ENCODE data around the gene RNF157.

The RNF157 gene

DNA sequence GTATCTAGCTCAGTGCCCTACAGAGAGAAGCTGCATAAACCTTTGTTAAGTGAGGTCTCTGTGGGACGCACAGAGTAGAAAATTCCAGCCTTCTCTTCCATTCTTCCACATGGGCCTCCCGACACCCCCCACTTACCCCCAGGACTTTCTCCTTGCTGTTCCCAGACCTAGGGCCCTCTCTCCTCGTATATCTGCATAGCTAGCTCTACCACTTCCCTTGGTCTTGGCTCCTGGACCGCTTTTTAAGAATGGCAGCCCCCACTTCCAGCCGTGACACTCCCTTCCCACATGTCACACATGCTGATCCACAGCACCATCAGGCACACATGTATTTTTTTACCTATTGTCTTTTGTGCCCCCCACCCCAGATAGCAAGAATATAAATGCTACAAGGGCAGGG lies 82.5 kb downstream of the RNF157 start:
- no peak for DNase-seq (ENCODE audit: low read depth in 2 of 2)

DNA sequence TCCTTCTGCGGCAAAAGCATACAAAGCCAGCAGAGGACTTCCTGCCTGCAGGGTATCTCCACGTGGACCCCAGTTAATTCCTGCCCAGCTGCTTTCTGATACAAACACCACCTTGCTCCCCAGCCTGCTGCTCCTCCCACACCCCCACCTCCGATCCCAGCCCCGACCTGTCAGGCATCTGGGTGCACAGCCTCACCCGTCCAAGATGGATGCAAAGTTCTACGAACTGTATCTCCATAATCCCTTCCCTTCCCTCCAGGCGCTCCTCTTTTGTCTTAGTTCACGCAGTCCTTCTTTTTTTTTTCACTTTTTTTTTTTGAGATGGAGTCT lies 83.7 kb downstream of the RNF157 start:
- DNase-seq (ENCODE audit: low read depth in 2 of 2): no peak

DNA sequence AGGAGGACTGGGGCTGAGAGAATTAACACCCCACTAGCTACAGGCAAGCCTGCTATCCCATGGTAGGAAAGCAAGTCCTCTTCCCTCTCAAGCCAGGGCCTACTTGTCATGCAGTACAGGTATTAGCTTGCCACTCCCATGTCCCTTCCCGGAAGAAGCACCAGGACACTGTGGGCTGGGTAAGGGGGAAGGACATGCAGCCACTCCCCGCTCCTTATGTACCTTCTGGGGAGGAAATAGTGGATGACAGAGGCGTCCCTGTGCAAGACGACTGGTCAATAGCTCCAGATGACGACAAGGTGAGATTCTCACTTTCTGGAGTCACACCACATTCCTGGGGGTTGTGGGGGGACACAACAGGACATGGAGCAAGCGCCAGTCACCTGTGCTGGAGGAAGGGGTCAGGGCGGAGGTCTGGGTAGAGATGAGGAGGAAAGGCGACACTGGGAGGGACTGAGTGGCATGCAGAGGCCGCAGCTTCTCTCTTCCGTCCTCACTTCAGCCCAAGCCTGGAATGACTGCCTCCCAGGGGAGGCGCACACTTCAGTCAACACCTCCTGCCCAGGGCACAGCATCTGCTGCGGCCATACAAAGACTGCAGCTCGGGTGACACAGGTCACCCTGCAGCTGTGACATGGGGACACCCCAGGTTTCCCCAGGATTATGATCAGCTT lies 84.2 kb downstream of the RNF157 start:
- DNase-seq (ENCODE audit: low read depth in 2 of 2): no peak

DNA sequence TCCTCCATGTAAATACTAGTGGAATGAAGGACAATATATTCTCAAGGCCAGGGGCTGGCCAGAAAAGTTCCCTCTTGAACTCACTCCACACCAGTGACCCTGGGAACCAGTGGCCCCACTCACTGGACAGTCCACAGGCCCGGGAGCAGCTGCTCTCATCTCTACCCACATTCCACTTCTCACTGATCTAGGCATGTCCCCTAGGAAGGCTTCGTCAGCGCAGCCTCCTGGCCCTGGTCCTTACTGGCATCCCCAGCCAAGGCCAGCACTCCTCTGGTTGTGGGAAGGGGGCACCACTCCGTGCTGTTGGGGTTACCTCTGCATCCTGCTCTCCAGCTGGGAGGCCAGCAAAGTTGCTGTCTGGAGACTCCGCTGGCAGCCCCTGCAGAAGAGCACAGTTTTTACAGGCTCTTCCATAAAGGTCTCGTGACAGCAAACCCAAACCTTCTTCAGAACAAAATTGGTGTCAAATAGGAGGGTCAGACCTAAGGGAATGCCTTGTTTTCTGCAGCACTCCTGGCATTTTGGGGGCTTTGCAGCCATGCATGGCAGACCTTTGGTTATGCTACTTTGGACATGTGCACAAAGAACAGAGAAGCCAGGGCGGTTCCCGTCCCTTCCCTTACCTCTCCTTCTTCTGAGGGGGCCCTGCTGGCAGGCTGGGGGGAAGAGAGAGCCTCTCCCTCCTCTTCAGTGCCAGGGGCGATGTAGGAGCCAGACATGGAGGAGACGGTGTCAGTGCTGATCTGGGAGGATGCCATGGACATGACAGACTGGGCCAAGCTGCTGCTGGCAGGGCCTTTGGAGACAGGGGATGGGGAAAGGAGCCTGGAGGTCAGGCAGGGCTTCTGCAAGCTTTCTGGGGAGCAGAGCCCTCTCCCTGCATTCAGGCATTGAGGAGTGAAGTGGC lies 85.1 kb downstream of the RNF157 start:
- DNase-seq (ENCODE audit: low read depth in 2 of 2): no peak

DNA sequence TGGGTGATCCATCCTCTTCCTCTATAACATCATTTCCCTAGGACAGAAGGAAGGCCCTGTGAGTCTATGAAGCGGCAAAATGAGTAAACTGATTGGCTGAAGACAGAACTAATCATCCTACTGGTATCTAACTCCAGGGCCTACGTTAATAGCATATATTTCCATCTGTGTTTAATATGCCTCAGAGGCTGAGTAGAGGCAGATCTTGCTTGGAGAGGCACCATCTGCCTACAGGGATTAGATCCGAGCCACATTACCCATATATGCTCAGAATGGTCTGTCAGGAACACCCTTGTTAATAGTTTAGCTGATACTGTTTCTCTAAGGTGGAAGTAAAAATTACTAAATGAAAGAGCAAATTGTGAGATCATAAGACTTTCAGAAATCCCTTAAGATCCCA lies 86.0 kb downstream of the RNF157 start:
- DNase-seq (ENCODE audit: low read depth in 2 of 2): no peak

DNA sequence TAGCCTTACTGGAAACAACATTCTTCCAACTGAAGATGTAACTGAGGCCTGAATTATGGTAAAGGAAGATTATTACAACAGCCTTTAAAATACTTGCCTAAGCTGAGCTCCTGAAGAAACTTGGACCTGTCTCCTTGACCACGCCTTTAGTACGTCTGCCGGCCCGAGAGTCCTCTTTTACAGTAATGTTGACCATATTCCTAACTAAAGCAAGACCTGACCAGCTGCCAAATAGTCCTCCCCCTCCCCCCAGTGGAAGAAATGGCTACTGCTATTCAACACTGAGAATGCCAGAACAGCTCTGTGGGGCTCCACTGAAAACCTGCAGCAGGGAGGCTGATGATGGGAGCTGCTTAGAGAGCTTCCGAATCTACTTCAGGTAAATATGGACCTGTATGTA lies 86.7 kb downstream of the RNF157 start:
- DNase-seq (ENCODE audit: low read depth in 2 of 2): no peak

DNA sequence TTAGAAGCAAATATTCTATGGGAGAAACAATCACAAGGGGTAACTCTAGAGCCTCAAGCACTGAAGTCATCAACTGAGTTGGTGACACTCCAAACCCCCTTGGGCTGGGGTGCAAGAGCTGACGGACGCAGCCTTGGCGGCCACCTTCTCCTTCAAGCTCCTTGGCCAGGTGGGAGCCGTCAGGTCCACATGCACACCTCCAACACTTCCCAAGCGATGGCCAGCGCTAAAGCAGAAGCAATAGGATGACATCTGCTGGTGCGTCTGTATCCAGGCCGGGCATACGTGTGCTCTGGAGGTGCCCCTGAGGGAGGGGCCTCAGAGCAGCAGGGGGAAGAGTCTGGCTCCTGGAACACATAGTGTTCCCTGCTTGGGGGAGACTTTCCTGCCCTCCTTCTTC lies 87.1 kb downstream of the RNF157 start:
- DNase-seq (ENCODE audit: low read depth in 2 of 2): no peak

DNA sequence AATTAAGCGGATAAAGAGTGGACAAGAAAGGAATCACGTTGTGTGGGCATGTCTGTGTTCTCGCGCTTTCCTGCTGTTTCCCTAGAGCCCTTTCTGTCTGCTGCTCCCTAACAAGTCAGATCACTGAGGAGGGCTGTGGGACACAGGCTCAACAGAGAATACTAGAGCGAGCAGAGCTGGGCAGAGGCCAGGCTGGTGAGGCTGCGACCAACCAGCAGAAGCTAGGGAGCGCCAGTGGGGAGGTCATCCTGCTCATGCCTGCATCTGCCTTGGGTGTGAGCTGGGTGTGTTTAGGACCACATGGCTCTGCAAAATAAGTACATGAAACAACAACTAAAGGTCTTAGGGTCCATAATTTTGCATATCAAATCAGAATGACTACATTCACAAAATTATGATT lies 87.7 kb downstream of the RNF157 start:
- no peak for DNase-seq (ENCODE audit: low read depth in 2 of 2)

DNA sequence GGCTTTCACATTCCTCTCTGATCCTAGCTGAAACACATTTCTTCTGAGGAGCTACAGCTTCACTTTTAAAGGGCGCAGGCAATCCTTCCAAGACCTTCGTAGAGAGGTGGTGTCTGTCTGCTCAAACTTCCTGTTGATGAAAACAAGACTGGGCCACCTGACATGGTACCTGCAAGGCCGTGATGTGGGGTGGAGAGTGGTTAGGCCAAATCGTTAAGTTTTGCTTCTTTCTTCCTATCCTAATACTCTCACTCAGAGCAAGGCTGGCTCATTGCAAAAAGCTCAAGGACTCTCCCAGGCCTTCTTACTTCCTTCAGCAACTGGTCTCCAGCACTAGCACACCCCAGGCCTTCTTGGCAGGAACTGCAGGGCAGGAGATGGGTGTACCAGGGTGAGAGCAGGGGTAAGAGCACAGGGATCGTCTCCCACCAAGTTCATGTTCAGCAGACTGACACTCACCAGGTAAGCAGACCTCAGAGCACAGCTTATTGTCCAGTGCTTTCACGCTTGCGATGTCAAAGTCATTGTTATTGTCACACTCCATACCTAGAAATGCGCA lies 88.3 kb downstream of the RNF157 start:
- no peak for DNase-seq (ENCODE audit: low read depth in 2 of 2)

DNA sequence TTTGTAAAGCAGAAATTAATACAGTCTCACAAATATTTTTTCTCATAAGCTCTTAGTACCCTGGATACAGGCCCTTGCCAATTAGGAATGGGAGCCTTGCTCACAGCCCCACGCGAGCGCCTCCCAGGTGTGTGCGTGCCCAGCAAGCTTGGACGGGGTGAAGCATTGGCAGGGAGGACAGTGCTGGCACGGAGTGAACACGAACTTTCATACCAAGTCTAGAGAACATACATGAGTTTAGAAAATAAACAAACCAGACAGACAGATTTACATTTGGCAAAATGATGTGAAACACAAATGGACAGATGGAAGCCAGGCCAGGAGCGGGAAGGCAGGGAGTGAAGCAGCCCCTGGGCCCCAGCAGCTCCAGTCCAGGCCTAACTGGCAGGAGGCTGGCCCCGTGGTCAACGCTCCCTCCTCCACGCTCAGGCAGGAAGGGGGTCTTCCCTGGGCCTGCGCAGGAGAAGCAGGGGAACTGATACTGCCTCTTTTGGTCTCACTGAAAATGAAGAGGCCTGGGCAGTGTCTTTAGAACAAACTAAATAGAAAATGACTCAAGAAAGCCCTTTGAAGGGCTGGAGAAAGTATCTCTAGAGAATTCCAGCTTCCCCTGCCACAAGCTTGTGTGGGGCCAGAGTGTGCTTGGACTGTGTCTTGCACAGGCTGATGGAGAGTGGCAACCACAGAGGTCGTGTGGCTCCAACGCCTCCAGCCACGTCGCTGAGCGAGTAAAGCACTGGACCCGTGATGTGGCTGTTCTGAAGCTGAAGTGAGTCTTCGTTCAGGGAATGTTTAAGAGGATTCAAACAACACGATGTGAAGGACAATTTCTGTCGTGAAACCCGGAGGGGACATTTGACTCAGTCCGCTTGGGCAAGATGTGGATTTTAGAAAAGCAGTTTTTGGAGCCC lies 89.3 kb downstream of the RNF157 start:
- no peak for DNase-seq (ENCODE audit: low read depth in 2 of 2)

DNA sequence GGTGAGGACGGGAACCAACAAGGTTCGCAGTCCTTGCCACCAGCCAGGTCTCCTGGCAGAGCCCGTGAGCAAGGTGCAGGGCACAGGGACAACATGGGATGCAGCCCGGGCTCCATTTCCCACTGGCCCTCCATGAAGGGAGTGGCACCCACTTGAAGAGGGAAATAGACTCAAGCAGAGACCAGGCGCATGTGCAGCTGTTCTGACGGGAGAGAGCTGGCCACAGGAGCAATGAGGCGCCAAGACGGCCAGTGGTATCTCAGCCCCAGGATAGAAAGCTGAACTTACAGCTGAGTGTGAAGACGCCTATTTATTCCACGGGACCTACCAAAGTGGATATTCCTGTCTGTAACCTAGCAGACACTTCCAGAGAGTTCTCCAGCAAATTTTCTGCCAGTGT lies 91.1 kb downstream of the RNF157 start:
- DNase-seq (ENCODE audit: low read depth in 2 of 2): no peak

DNA sequence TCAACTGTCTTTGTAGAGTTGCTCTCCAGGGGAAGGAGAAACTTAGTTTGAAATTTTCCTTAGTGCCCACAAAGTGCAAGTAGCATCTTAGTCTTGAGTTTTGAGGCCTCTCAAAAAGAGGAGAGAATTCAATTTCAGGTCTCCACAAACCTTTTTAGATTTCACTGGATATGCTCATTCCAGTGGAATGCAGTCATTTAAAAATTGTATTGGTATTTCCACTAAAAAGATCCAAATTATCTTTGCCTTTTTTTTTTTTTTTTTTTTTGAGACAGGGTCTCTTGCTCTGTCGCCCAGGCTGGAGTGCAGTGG lies 92.3 kb downstream of the RNF157 start:
- DNase-seq (ENCODE audit: low read depth in 2 of 2): no peak

DNA sequence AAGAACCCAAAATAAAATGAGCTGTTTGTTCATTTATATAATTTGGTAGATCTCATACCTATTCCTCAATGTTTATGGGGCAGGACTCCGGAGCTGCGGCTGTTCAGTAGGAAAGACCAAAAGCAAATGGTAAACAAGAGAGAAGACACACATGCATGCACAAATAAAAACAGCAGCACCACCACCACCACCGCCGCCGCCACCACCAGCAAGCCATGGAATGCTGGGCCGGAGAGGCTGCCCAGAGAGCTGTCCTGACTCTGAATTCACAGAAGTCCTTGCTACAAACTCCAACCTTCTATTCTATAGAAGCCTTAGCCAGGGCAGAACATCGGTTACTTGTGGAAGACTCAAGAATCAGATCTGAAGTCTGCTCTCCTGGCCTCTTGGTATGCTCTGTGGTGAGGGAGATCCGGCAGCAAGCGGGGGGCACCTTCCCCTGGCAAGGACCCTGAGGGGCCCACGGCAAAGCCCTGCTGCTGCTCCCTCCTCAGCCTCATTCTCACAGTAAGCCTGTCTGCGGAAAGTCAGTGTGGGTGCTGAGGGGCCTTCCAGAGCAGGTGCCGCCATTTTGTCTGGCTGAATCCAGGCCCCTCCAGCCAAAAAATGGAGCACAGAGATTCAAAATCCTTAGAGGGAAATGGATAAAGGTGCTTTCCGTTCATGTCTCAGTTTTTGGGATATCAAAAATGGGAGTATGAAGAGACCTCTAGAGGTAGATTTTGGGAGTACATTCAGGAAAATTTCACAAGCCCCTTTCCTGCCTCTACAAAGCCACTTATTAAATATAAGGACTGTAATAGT lies 92.9 kb downstream of the RNF157 start:
- DNase-seq (ENCODE audit: low read depth in 2 of 2): no peak

DNA sequence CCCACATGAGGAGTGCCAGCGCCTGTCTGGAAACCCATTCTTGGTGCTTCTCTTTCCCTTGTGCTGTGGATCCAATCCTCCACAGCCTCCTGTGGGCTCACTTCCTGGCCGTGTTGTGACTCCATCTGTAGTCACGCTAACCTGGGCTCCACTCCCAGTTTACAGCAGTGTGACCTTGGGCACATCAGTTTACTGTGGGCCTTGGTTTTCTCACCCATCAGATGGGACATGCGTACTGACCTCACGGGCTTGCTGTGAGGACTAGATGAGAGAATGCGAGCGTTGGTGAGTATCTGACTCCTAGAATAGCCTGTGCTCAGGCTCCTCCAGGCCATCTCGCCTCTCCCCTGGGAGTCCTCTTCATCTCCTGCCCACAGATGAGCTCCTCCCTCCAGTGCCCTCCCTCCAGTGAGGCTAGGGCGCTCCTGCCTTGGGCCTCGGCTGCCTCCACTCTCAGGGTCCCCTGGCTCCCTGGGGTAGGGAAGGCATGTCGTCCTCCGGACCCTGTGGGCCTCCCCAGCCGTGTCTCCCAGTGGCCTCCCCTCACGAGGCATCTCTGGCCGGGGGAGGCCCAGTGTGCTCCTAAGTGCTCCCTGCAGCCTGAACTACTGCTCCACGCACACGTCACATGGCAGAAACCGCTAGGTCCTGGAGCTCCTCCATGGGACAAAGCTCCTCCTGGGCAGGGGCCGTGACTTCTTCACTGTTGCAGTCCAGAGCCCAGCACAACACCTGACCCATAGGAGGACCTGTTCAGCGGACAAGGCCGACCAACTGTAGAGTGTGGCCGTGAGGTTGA lies 94.0 kb downstream of the RNF157 start:
- no peak for DNase-seq (ENCODE audit: low read depth in 2 of 2)

DNA sequence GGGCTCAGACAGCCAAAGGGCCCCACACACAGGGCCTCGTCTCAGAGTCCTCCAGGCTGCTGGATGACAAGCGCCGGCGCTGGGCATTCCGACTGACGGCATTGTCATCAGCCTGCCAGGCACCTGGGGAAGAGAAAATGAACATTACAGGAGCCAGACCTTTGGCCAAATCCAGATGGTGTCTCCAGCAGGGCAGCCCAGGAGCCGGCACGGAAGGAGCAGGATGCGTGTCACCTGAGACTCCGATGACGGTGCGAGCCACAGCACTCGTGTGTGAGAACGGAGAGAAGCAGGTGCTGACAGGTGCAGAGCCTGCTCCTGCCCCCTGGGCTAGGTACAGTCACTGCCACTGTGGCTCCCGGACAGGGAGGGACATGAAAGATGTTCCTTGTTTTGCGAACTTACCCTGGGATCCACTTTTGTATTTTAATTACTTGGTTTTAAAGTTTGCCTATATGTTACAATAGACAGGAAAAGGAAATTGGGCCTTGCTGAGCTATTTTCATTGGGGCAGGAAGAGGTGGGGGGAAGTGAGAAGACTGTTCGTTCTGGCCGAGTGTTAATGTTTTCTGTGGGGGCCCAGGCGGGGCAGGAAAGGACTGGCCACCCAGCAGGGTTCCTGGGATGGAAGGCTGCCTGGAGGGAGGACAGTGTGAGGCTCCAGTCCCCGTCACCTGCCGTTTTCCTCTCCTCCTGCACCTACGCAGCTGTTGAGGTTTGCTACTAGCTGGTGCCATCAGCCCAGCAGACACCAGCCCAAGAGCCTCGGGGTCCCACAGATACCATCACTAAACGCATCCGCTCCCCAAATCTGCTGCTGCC lies 94.9 kb downstream of the RNF157 start:
- no peak for DNase-seq (ENCODE audit: low read depth in 2 of 2)

DNA sequence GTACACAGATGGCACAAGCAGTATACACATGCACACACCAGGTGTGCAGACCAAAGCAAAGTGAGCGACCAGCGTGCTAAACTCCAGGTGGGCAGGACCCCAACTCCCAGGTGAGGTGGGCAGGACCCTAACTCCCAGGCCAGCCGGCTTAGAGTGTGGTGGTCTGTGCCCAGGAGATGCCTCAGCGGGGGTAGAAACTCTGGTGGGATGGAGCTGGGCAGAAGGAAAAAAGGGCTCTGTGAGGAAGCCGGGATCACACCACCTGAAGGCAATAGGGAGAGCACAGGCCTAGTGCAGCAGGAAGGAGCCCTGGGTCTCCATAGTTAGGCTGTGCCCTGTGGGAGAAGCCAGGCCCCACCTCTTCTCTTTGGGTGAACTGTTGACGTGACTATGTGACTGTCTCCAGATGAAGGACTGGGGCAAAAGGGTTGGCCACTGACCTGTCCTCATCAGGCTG lies 97.7 kb downstream of the RNF157 start:
- DNase-seq (ENCODE audit: low read depth in 2 of 2): no peak

DNA sequence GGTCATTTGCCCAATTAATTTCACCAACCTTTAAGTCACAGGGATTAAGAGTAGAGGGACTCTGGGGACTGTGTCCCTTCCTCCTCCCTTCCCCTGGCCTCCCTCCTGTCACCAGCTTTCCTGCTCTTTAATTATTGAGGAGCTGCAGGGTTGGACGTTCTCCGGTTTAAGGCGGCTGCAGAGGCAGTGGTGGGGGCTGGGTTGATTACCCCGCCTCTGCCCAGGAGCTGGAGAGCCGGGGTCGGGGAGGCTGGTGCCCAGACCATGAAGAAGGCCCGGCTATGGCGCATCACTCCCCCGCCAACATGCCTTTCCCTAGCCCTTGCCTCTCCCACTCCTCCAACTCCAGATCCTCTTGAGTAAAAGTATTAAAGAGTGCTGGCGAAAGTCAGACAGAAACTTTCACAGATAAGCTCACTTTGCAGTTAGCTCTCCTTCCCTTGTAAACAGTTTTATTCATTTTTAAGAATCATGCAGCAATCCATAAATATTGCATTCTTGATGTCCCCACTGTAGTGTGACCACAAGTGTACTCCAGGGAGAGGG lies 98.2 kb downstream of the RNF157 start:
- no peak for DNase-seq (ENCODE audit: low read depth in 2 of 2)

DNA sequence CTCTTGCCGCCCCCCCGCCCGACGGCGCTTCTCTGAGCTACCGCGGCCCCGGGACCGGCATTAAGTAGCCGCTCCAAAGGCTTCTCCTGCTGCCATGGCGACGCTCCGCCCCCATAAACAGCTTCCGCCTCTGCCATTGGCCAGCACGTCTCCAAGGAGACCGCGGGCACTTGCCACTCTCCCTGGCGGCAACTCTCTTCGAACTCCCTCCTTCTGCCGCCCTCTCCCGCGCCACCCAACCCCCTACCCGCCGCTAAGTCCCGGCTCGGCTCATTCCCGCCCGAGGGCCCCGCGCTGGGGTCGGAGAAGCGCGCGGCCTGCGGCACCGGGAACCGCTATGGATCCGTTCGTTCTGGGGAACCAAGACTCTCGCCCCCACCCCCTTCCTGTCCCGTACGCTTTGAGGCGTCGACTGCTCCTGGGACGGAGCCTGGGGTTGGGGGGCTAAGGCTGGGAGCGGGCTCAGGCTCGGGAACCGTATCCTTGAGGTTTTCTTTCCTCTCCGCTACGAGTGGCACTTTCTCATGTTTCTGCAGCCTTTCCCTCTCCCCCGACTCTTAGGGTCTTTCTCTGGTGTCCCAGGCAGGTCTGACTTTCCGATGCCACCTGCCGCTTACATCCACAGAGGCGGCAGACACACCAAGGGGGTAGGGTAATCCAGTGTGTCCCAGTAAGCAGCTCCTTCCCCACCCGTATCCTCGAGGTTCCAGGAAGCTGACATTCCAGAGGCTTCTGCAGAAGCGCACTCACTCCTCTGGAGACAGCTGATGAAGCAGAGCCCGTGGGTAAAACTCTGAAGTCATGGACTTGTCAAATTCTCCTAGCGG lies 98.9 kb downstream of the RNF157 start, which contains the start of gene FOXJ1:
Gene FOXJ1 (minus strand): TSS at position 34 of the 827 bp plus-strand sequence. CDS start 850 bp downstream, outside the sequence.
- DNase-seq (ENCODE audit: low read depth in 2 of 2): peak; percentile 82 to 88
